ENCODE results near the gene EEPD1. TPM values are rescaled to one million over a fixed set of nuclear protein-coding genes. Genes with fewer than 3 reads are reported as not detected.
A peak's percentile ranks its signal among the peaks of the same experiment; 100 is the strongest.
"Not testable (repeated sequence)": the region's sequence is repeated elsewhere in the genome, so short reads cannot be mapped to it uniquely, and the experiment has no call there.

EEPD1 gene
- total and polyA plus RNA-seq, 8 donors = 14.0 to 134 (median 19.4) TPM

- TF ChIP-seq EP300 (IDR thresholded peaks at IDR 0.05) = no peak
- no peak for TF ChIP-seq POLR2AphosphoS5 (IDR thresholded peaks at IDR 0.05)
- no peak for TF ChIP-seq POLR2A (IDR thresholded peaks at IDR 0.05)
- TF ChIP-seq, protein P1, sequence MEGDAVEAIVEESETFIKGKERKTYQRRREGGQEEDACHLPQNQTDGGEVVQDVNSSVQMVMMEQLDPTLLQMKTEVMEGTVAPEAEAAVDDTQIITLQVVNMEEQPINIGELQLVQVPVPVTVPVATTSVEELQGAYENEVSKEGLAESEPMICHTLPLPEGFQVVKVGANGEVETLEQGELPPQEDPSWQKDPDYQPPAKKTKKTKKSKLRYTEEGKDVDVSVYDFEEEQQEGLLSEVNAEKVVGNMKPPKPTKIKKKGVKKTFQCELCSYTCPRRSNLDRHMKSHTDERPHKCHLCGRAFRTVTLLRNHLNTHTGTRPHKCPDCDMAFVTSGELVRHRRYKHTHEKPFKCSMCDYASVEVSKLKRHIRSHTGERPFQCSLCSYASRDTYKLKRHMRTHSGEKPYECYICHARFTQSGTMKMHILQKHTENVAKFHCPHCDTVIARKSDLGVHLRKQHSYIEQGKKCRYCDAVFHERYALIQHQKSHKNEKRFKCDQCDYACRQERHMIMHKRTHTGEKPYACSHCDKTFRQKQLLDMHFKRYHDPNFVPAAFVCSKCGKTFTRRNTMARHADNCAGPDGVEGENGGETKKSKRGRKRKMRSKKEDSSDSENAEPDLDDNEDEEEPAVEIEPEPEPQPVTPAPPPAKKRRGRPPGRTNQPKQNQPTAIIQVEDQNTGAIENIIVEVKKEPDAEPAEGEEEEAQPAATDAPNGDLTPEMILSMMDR (IDR thresholded peaks at IDR 0.05) = no peak
- Histone ChIP-seq H3K27me3 (no peaks in the 10 kb centered on the region), H3K4me1 (peaks cover 0 to 10% (median 9%) of the 10 kb centered on the region in 4 donors), H3K27ac (no peak overlapping the region), H3K36me3 (no peaks in the 10 kb centered on the region), H3K9me3 (peaks cover 0 to 7% (median 0%) of the 10 kb centered on the region in 4 donors), H3K4me3 (no peak overlapping the region)
- intact Hi-C loops (cut with DNase I; ENCODE audit: low total_unique reads) = no loop called here
- 72 to 96% (median 89%) methylated on average over 4 of the region's 4 CpGs for WGBS, 5 donors
- DNase-seq = no peak
Measured at GRCh38 chr7:36148422-36149065, 4.5 kb upstream of the EEPD1 start.

DNA sequence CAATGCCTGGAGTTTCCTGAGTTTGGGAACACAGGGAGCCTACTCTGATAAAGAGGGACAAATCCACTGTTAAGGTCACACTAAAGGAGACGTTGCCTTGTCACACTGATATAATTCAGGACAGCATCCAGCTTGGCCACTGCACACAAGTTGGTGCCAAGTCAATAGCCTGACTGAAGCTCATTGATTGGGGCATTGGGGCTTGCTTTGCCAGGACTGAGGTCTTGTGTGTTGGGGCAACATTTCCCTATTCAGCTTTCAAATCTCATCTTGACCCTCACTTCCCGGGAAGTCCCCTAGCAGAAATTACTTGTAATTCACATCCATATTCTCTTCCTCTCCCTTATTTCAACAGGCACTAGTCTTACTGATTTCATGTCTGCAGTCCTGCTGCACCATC, 3.8 kb upstream of the EEPD1 start:
- H3K4me3 ChIP-seq; H3K27me3 ChIP-seq; H3K27ac ChIP-seq; DNase-seq; intact Hi-C loops (cut with DNase I; ENCODE audit: low total_unique reads); H3K36me3 ChIP-seq; H3K9me3 ChIP-seq: not testable (repeated sequence)
- 75 to 92% (median 88%) methylated on average over 1 to 2 of the region's 2 CpGs; no CpG with 5 or more reads in 2 of the 5 donors for WGBS, 5 donors
- H3K4me1 ChIP-seq = peaks cover 5 to 16% (median 15%) of the 10 kb centered on the region in 4 donors

DNA sequence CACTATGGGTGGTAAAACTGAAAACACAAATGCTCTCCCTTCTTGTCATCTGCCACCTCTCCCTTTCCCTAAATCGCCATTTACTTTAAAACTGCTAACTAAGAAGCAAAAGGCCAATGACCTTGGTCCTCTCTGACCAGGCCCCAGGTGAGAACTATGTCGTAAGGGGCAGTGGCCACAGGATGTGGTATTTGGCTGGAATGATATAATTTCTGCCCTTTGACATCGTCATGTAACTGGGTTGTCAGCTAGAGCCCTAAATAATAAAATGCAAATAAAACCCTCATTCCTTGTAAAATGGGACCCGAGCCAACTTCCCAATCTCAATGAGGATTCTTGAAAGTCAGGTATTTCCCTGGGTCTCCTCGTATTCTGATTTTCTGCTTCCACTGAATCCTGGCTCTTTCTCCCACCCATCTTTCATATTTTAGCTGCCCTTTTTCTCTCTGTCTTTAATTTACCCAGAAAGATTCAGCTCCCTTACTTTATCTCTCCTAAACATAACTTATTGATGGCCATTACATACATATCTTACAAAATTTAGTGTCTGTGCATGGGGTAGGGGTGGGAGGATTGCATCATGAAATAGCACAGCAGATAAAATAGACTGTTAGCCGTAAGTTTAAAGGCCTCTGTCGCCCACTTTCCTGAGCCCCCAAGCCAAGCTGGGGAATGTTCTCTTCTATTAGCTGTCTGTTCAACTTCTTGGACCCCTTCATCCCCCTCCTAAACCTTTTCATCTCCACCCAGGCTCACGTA, 3.2 kb upstream of the EEPD1 start:
- H3K27ac ChIP-seq = no peak overlapping the region
- H3K9me3 ChIP-seq = peaks cover 0 to 7% (median 0%) of the 10 kb centered on the region in 4 donors
- intact Hi-C loops (cut with DNase I; ENCODE audit: low total_unique reads) = loop anchor here (10.0 kb wide), 1 partner anchor 145 kb away; no protein-coding TSS in a partner anchor
- no peak overlapping the region for H3K4me3 ChIP-seq
- peaks cover 11 to 22% (median 22%) of the 10 kb centered on the region in 4 donors for H3K4me1 ChIP-seq
- 77 to 88% (median 83%) methylated on average over 7 to 8 of the region's 8 CpGs for WGBS, 5 donors
- H3K36me3 ChIP-seq = no peaks in the 10 kb centered on the region
- no peaks in the 10 kb centered on the region for H3K27me3 ChIP-seq
- DNase-seq = no peak
- no peak for TF ChIP-seq POLR2AphosphoS5 (IDR thresholded peaks at IDR 0.05)
- no peak for TF ChIP-seq POLR2A (IDR thresholded peaks at IDR 0.05)
- TF ChIP-seq EP300 (IDR thresholded peaks at IDR 0.05) = no peak
- TF ChIP-seq, protein P1 (IDR thresholded peaks at IDR 0.05) = no peak

DNA sequence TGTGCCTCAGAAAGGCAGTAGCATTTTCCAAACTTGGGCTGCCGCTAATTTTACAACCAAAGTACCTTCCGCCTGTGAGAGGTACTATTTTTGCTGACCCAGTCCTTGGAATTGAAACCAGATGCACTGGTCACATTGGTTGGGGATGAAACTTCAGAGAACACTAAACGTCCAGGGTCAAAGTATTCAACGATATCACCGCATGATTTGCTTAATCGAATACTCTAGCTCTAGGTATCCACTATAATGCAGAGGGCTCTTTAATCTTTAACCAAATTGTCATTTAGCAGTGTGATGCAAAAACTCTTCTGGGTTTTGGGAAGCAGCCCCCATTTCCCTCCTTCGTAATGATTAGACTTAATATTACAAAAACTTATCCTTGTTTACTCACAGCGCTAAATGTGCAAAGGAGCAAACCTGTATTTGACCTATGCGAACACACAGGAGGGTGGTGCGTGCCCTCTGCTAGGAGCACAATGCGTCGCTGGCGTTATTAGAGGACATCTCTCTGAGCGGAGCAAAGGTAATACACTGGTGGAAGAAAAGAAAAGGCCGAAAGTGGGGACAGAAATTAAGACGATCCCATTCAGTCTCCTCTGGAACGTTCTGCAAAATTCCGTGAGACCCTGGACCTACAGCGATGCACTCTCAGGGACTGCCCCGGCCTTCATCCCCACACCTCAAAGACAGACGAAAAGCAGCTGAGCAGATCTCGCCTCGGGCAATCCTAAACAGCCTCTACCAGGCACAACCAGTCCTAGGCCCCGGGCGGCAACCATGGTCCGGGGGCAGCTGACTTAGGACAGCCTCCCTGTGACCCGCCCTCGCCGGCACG, 916 bp upstream of the EEPD1 start:
- TF ChIP-seq, protein P1 (IDR thresholded peaks at IDR 0.05) = no peak
- no peak for TF ChIP-seq EP300 (IDR thresholded peaks at IDR 0.05)
- peak in 1 of 3 donors; percentile 23 for TF ChIP-seq POLR2AphosphoS5 (IDR thresholded peaks at IDR 0.05)
- no peak for TF ChIP-seq POLR2A (IDR thresholded peaks at IDR 0.05)
- Histone ChIP-seq H3K4me1 (peaks cover 34 to 45% (median 42%) of the 10 kb centered on the region in 4 donors), H3K36me3 (no peaks in the 10 kb centered on the region), H3K27ac (peak overlapping the region; percentile 88 to 95 (median 94)), H3K27me3 (no peaks in the 10 kb centered on the region), H3K9me3 (peaks cover 0 to 7% (median 0%) of the 10 kb centered on the region in 4 donors), H3K4me3 (peak overlapping the region; percentile 60 to 91 (median 81))
- intact Hi-C loops (cut with DNase I; ENCODE audit: low total_unique reads) = loop anchor here (10.0 kb wide), 1 partner anchor 143 kb away; no protein-coding TSS in a partner anchor
- 18 to 35% (median 28%) methylated on average over 25 to 30 of the region's 30 CpGs for WGBS, 5 donors
- peak in 1 of 2 donors; percentile 71 for DNase-seq
